RWPE2 (cell line): ENCODE results near the gene SERPINB1.

Experiments
- ATAC-seq: fragments of 200-7000 bp; cut with Tn5 transposase; 3 replicates; pipeline ENCODE4 v1.9.1; 2021; ENCODE audit warnings: low read depth
- DNase-seq: peaks from one replicate; pipeline ENCODE4 v3.0.0-alpha.2; 2020; ENCODE audit warnings: low spot score
- H3K27ac ChIP-seq: fragments of 450-650 bp; 2 replicates; pipeline ENCODE4 v1.5.1; 2017; ENCODE audit warnings: mild to moderate bottlenecking; ENCODE audit not compliant: poor library complexity, severe bottlenecking
- H3K27me3 ChIP-seq: fragments of 250-450 bp; sonication (Bioruptor Pico); 2 replicates; pipeline ENCODE4 v1.5.1; 2021; ENCODE audit warnings: mild to moderate bottlenecking, moderate library complexity; ENCODE audit not compliant: insufficient read depth, poor library complexity, severe bottlenecking
- H3K36me3 ChIP-seq: fragments of 250-450 bp; sonication (Bioruptor Pico); 2 replicates; pipeline ENCODE4 v1.5.1; 2020; ENCODE audit warnings: low read depth, mild to moderate bottlenecking, moderate library complexity
- H3K4me1 ChIP-seq: fragments of 250-450 bp; sonication (Bioruptor Pico); 2 replicates; pipeline ENCODE4 v1.5.1; 2021; ENCODE audit warnings: mild to moderate bottlenecking, moderate library complexity; ENCODE audit not compliant: insufficient read depth, poor library complexity, severe bottlenecking
- H3K4me3 ChIP-seq: fragments of 250-450 bp; sonication (Bioruptor Pico); 2 replicates; pipeline ENCODE4 v1.5.1; 2021; ENCODE audit warnings: mild to moderate bottlenecking, moderate library complexity; ENCODE audit not compliant: severe bottlenecking
- H3K9me3 ChIP-seq: fragments of 250-450 bp; sonication (Bioruptor Pico); 2 replicates; pipeline ENCODE4 v1.5.1; 2021; ENCODE audit warnings: mild to moderate bottlenecking, moderate library complexity; ENCODE audit not compliant: severe bottlenecking
- TF ChIP-seq, protein P1 (sequence below): fragments of 450-650 bp; IDR thresholded peaks from one replicate; pipeline ENCODE4 v1.5.1; 2017; ENCODE audit warnings: mild to moderate bottlenecking, moderate library complexity; ENCODE audit not compliant: poor library complexity, severe bottlenecking

Gene SERPINB1

DNA sequence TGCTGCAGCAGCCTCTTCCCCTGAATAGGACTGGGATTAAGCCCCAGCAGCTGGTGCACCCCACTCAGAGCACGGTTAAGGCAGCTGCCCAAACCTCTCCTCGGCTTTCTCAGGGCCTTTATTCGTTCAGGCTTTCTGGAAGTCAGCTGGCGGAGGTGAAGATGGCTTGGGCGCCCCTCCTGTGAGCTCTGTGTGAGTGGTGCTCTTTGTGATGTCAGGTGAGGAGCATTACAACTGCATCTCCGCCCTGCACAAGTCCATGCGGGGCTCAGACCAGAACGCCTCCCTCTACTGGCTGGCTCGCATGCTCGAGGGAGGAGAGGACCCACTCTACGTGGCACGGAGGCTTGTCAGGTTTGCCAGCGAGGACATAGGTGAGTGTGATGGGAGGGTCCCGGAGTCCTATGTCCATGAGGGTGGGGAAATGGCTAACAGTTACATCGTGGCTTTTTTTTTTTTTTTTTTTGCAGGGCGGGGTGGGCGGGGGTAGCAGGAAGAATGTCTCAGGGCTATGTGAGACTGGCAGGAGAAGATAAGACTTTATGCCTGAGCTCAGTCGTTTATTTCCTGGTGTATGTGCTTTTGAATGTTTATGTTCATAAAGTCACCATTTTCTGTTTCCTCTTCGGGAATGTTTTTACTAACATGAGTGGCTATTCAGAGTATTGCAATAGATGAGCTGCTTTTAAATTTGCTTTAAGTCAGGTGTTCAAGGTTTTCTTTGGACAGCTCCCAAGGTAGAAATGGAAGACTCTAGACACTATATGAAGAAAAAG is 58.3 kb downstream of the SERPINB1 start:
- Histone ChIP-seq H3K4me3 (no peak overlapping the region), H3K9me3 (no peaks in the 10 kb centered on the region), H3K4me1 (no peaks in the 10 kb centered on the region), H3K36me3 (peaks cover 34% of the 10 kb centered on the region), H3K27ac (no peak overlapping the region), H3K27me3 (no peaks in the 10 kb centered on the region)
- TF ChIP-seq, protein P1, sequence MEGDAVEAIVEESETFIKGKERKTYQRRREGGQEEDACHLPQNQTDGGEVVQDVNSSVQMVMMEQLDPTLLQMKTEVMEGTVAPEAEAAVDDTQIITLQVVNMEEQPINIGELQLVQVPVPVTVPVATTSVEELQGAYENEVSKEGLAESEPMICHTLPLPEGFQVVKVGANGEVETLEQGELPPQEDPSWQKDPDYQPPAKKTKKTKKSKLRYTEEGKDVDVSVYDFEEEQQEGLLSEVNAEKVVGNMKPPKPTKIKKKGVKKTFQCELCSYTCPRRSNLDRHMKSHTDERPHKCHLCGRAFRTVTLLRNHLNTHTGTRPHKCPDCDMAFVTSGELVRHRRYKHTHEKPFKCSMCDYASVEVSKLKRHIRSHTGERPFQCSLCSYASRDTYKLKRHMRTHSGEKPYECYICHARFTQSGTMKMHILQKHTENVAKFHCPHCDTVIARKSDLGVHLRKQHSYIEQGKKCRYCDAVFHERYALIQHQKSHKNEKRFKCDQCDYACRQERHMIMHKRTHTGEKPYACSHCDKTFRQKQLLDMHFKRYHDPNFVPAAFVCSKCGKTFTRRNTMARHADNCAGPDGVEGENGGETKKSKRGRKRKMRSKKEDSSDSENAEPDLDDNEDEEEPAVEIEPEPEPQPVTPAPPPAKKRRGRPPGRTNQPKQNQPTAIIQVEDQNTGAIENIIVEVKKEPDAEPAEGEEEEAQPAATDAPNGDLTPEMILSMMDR: no peak
- ATAC-seq: no peak
- no peak for DNase-seq

DNA sequence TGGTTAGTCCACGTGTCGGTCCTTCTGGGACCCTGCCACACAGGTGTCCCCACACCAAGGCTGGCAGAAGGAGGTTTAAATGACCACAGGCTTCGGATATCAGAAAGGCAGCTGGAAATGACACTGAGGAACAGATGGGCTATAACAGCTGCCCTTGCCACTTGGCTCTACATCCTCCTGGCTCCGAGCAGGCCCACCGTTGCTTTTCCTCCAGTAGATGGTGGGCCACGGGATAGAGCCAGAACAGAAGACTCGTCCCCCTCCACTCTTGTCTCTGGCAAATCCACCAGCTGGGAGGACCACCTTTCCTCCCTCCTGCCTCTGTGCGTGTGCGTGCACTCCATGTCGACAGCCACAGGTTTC is 58.9 kb downstream of the SERPINB1 start:
- no peak overlapping the region for H3K27ac ChIP-seq
- no peaks in the 10 kb centered on the region for H3K9me3 ChIP-seq
- ATAC-seq: no peak
- H3K4me3 ChIP-seq: no peak overlapping the region
- TF ChIP-seq, protein P1: no peak
- no peaks in the 10 kb centered on the region for H3K27me3 ChIP-seq
- H3K36me3 ChIP-seq: peaks cover 37% of the 10 kb centered on the region
- DNase-seq: no peak
- H3K4me1 ChIP-seq: no peaks in the 10 kb centered on the region

DNA sequence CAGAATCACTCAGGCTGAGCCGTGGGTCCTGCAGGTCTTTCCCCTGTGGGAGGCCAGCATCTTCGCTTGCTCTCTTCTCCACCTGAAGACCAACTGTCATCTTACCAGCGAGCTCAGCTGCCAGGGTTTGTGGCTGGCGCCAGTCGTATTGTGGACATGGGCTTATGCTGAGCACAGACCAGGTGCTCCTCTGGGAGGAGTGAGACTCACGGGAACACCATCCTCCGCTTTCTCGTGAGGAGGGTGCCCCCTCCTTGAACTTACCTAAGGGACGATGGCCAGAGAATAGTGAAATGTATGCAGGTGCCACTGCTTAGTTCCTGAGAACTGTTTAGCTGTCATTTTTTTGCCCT is 59.3 kb downstream of the SERPINB1 start:
- peaks cover 37% of the 10 kb centered on the region for H3K36me3 ChIP-seq
- H3K4me3 ChIP-seq: no peak overlapping the region

More for the DNA sequence above, 59.3 kb downstream of the SERPINB1 start:
- no peak for ATAC-seq
- no peaks in the 10 kb centered on the region for H3K4me1 ChIP-seq
- H3K27me3 ChIP-seq: no peaks in the 10 kb centered on the region
- TF ChIP-seq, protein P1: no peak
- H3K9me3 ChIP-seq: no peaks in the 10 kb centered on the region
- H3K27ac ChIP-seq: no peak overlapping the region
- no peak for DNase-seq
